Pancreas (tissue), 10 donors: ENCODE measurements around the gene CRABP2. TPM values are rescaled to one million over a fixed set of nuclear protein-coding genes. Genes with fewer than 3 reads are reported as not detected.
A peak's percentile ranks its signal among the peaks of the same experiment; 100 is the strongest.

Experiments used
- ATAC-seq, 4 donors: fragments of 200-7000 bp; cut with Tn5 transposase; one replicate each; pipeline versions ENCODE4 v1.8.0 to v1.9.1; 2020; ENCODE audit warnings: mild to moderate bottlenecking in 4 of 4, moderate library complexity in 4 of 4
- DNase-seq, 6 donors: peaks; one replicate each; pipeline ENCODE4 v3.0.0-alpha.2; 2020
- FAIRE-seq: peaks from 2 replicates; lab custom pipeline; 2012; peaks lifted over from hg19 to GRCh38; lab: Jason Lieb, UNC
- H3K27ac ChIP-seq, 4 donors: fragments of 200-600 bp; sonication (generic); 1 replicate in 3 of 4; 2 replicates in 1 of 4; pipeline versions ENCODE4 v1.5.0 to v1.8.0; 2020
- H3K27me3 ChIP-seq, 4 donors: fragments of 200-600 bp; one replicate each; pipeline ENCODE4 v1.8.0; 2021
- H3K36me3 ChIP-seq, 3 donors: fragments of 200-600 bp; sonication (generic) in 1 of 3; one replicate each; pipeline versions ENCODE4 v1.5.0 to v1.8.0; 2020 to 2021
- H3K4me1 ChIP-seq, 3 donors: fragments of 200-600 bp; one replicate each; pipeline ENCODE4 v1.8.0; 2021
- H3K4me3 ChIP-seq, 4 donors: fragments of 200-600 bp; sonication (generic) in 2 of 4; one replicate each; pipeline versions ENCODE4 v1.5.0 to v1.8.0; 2020 to 2021
- H3K9me3 ChIP-seq, 4 donors: fragments of 200-600 bp; one replicate each; pipeline ENCODE4 v1.8.0; 2021
- CTCF ChIP-seq, 4 donors: fragments of 200-600 bp; sonication (generic) in 3 of 4; IDR thresholded peaks; one replicate each; pipeline versions ENCODE4 v1.5.0 to v1.8.0; 2021; ENCODE audit warnings: antibody characterized with exemption in 4 of 4
- WGBS, 2 donors: extraction: QIAGEN DNeasy Blood & Tissue Kit; methylation state at CpG; one replicate each; pipeline ENCODE4 v1.1.7; 2013; 5-methylcytosine and 5-hydroxymethylcytosine counted together
- intact Hi-C, 3 donors: fragments of 100-400 bp; cut with DNase I; formaldehyde crosslinking; loops; one replicate each; pipeline versions ENCODE4 v1.11.1 to v1.14.2; 2022
- polyA plus RNA-seq, 2 donors: library from polyadenylated mRNA; stranded (reverse); fragments of 200-250 nt; gene quantifications; one replicate each; pipeline ENCODE4 v1.2.3, GENCODE V29; 2013
- total RNA-seq, 6 donors: library from RNA; stranded (reverse); fragmentation: NEBNext Ultra II Directional in 4 of 6; extraction: Animal tissue kit (Norgen Biotek cat#: 25700) in 4 of 6; gene quantifications; one replicate each; pipeline versions ENCODE4 v1.2.1 to v1.2.4, GENCODE V29; 2021 to 2023
- donor health status: healthy with polysubstance abuse.
- donor health status: DM: no; HTN: no; CAD: no; lungs with moderate emphysema.
- donor health status: DM: no; HTN: no; CAD: no.
- donor health status: control.
- donor health status: control.
- donor health status: Bipolar disorder and iron deficiency.
- donor health status: DM: yes; HTN: yes; CAD: no.
- donor health status: DM: no; HTN: no; CAD: no.
- donor health status: DM: no; HTN: no; CAD: no.
- donor health status: DM: yes; HTN: yes; CAD: no.

CRABP2 gene
- total and polyA plus RNA-seq, 8 donors: 0.38 to 5.0 (median 2.4) TPM

GRCh38 chr1:156714830-156715229, 9.4 kb upstream of the CRABP2 start:
- Histone ChIP-seq H3K27ac (no peak overlapping the region), H3K4me3 (no peak overlapping the region), H3K36me3 (no peaks in the 10 kb centered on the region), H3K4me1 (no peaks in the 10 kb centered on the region), H3K27me3 (no peaks in the 10 kb centered on the region), H3K9me3 (no peaks in the 10 kb centered on the region)
- intact Hi-C loops: no loop called here
- WGBS, 2 donors: 81 to 82% methylated on average over 3 of the region's 3 CpGs
- FAIRE-seq: no peak
- no peak for TF ChIP-seq CTCF (IDR thresholded peaks at IDR 0.05)
- no peak for DNase-seq
- no peak for ATAC-seq

- no peaks in the 10 kb centered on the region for H3K27me3 ChIP-seq
- H3K4me3 ChIP-seq: no peak overlapping the region
- WGBS, 2 donors: 44 to 51% methylated on average over 3 of the region's 3 CpGs
- H3K36me3 ChIP-seq: no peaks in the 10 kb centered on the region
- FAIRE-seq (no peak), ATAC-seq (no peak), DNase-seq (no peak)
- no peak overlapping the region for H3K27ac ChIP-seq
- TF ChIP-seq CTCF (IDR thresholded peaks at IDR 0.05): no peak
- intact Hi-C loops: no loop called here
- no peaks in the 10 kb centered on the region for H3K9me3 ChIP-seq
- no peaks in the 10 kb centered on the region for H3K4me1 ChIP-seq
Measured at GRCh38 chr1:156712626-156713025, 7.2 kb upstream of the CRABP2 start.

DNA sequence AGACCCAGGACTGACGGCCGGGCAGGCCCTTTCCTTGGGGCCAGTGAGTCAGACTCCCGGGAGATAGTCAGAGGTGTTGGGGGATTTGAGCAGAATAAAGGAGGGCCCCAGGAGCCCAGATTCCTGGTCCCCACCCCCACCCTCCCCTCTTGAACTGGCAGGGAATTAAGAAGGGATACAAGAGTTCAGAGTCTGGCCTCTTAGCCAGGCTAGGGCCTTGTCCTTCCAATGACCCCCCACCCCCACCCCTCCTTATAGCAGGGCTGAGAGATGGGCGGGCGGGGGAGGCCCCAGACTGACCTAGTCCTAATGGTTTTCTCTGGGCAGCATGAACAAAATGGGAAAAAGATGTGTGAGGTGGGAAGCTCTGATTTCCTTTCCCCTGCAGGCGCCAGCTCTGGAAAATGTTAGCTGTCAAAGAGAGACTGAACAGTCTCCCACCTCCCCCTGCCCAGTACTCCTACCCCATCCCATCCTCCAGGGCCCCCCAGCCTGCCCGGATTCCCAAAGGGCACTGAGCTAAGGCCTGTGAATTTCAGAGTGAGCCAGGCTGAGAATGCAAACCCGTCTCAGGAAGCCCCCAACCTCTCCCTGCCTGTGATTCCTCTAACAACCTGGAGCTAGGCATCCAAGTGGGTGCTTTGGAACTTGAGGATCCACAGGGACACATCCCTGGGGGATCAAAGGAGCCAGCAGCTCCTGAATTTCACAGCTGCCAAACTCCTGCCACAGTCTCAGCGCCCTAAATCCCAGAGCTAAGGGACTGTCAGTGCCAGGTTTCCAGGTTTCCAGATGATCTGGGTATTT, 5.8 kb upstream of the CRABP2 start:
- H3K9me3 ChIP-seq: no peaks in the 10 kb centered on the region
- TF ChIP-seq CTCF (IDR thresholded peaks at IDR 0.05): no peak
- H3K36me3 ChIP-seq: no peaks in the 10 kb centered on the region
- intact Hi-C loops: no loop called here
- no peak for ATAC-seq
- no peak overlapping the region for H3K4me3 ChIP-seq
- WGBS, 2 donors: 82 to 88% methylated on average over 9 of the region's 9 CpGs
- no peaks in the 10 kb centered on the region for H3K27me3 ChIP-seq
- H3K27ac ChIP-seq: no peak overlapping the region
- FAIRE-seq: no peak
- peaks cover 0 to 4% (median 3%) of the 10 kb centered on the region in 3 donors for H3K4me1 ChIP-seq
- no peak for DNase-seq

GRCh38 chr1:156709757-156710489, 4.5 kb upstream of the CRABP2 start:
- no peaks in the 10 kb centered on the region for H3K9me3 ChIP-seq
- no peak for TF ChIP-seq CTCF (IDR thresholded peaks at IDR 0.05)
- H3K27ac ChIP-seq: no peak overlapping the region
- H3K36me3 ChIP-seq: no peaks in the 10 kb centered on the region
- H3K4me3 ChIP-seq: no peak overlapping the region
- FAIRE-seq: no peak
- ATAC-seq: peak; percentile 30 to 78 (median 66)
- H3K27me3 ChIP-seq: no peaks in the 10 kb centered on the region
- intact Hi-C loops: no loop called here
- peaks cover 9 to 15% (median 15%) of the 10 kb centered on the region in 3 donors for H3K4me1 ChIP-seq
- 27 to 36% methylated on average over 9 to 11 of the region's 11 CpGs for WGBS, 2 donors
- peak in 5 of 6 donors; percentile 43 to 80 (median 61) for DNase-seq
